Ovary (tissue), 3 donors: ENCODE data around the gene CHRNB1.

ENCODE experiments used
- CTCF ChIP-seq, 3 donors: fragments of 450-650 bp in 2 of 3; fragments of 200-600 bp in 1 of 3; IDR thresholded peaks; one replicate each; pipeline versions ENCODE4 v1.5.1 to v1.8.0; 2016 to 2022; ENCODE audit warnings: antibody characterized with exemption in 3 of 3, mild to moderate bottlenecking in 1 of 3
- EP300 ChIP-seq: sonication (generic); formaldehyde crosslinking; IDR thresholded peaks from one replicate; pipeline ENCODE4 v1.6.1; 2017; ENCODE audit warnings: antibody characterized with exemption
- POLR2A ChIP-seq: fragments of 450-650 bp; IDR thresholded peaks from one replicate; pipeline ENCODE4 v1.6.1; 2017; ENCODE audit warnings: antibody characterized with exemption, mild to moderate bottlenecking, moderate library complexity
- donor health status: DM: no; HTN: no; CAD: no.

GRCh38 chr17:7419819-7420610, 24.8 kb upstream of the CHRNB1 start, which contains the start of gene SPEM1:
- no peak for TF ChIP-seq POLR2A
- TF ChIP-seq CTCF (IDR thresholded peaks at IDR 0.05) = no peak
- TF ChIP-seq EP300 = no peak
